Pancreas (tissue), 10 donors: ENCODE data around the gene TMEM144. TPM values are rescaled to one million over a fixed set of nuclear protein-coding genes. Genes with fewer than 3 reads are reported as not detected.
"Not testable (repeated sequence)": the region's sequence is repeated elsewhere in the genome, so short reads cannot be mapped to it uniquely, and the experiment has no call there.

Experiments
- ATAC-seq, 4 donors: fragments of 200-7000 bp; cut with Tn5 transposase; one replicate each; pipeline versions ENCODE4 v1.8.0 to v1.9.1; 2020; ENCODE audit warnings: mild to moderate bottlenecking in 4 of 4, moderate library complexity in 4 of 4
- DNase-seq, 6 donors: peaks; one replicate each; pipeline ENCODE4 v3.0.0-alpha.2; 2020
- FAIRE-seq: peaks from 2 replicates; lab custom pipeline; 2012; peaks lifted over from hg19 to GRCh38; lab: Jason Lieb, UNC
- H3K27ac ChIP-seq, 4 donors: fragments of 200-600 bp; sonication (generic); 1 replicate in 3 of 4; 2 replicates in 1 of 4; pipeline versions ENCODE4 v1.5.0 to v1.8.0; 2020
- H3K27me3 ChIP-seq, 4 donors: fragments of 200-600 bp; one replicate each; pipeline ENCODE4 v1.8.0; 2021
- H3K36me3 ChIP-seq, 3 donors: fragments of 200-600 bp; sonication (generic) in 1 of 3; one replicate each; pipeline versions ENCODE4 v1.5.0 to v1.8.0; 2020 to 2021
- H3K4me1 ChIP-seq, 3 donors: fragments of 200-600 bp; one replicate each; pipeline ENCODE4 v1.8.0; 2021
- H3K4me3 ChIP-seq, 4 donors: fragments of 200-600 bp; sonication (generic) in 2 of 4; one replicate each; pipeline versions ENCODE4 v1.5.0 to v1.8.0; 2020 to 2021
- H3K9me3 ChIP-seq, 4 donors: fragments of 200-600 bp; one replicate each; pipeline ENCODE4 v1.8.0; 2021
- CTCF ChIP-seq, 4 donors: fragments of 200-600 bp; sonication (generic) in 3 of 4; IDR thresholded peaks; one replicate each; pipeline versions ENCODE4 v1.5.0 to v1.8.0; 2021; ENCODE audit warnings: antibody characterized with exemption in 4 of 4
- WGBS, 2 donors: extraction: QIAGEN DNeasy Blood & Tissue Kit; methylation state at CpG; one replicate each; pipeline ENCODE4 v1.1.7; 2013; 5-methylcytosine and 5-hydroxymethylcytosine counted together
- intact Hi-C, 3 donors: fragments of 100-400 bp; cut with DNase I; formaldehyde crosslinking; loops; one replicate each; pipeline versions ENCODE4 v1.11.1 to v1.14.2; 2022
- polyA plus RNA-seq, 2 donors: library from polyadenylated mRNA; stranded (reverse); fragments of 200-250 nt; gene quantifications; one replicate each; pipeline ENCODE4 v1.2.3, GENCODE V29; 2013
- total RNA-seq, 6 donors: library from RNA; stranded (reverse); fragmentation: NEBNext Ultra II Directional in 4 of 6; extraction: Animal tissue kit (Norgen Biotek cat#: 25700) in 4 of 6; gene quantifications; one replicate each; pipeline versions ENCODE4 v1.2.1 to v1.2.4, GENCODE V29; 2021 to 2023
- donor health status: healthy with polysubstance abuse.
- donor health status: DM: no; HTN: no; CAD: no; lungs with moderate emphysema.
- donor health status: DM: no; HTN: no; CAD: no.
- donor health status: control.
- donor health status: control.
- donor health status: Bipolar disorder and iron deficiency.
- donor health status: DM: yes; HTN: yes; CAD: no.
- donor health status: DM: no; HTN: no; CAD: no.
- donor health status: DM: no; HTN: no; CAD: no.
- donor health status: DM: yes; HTN: yes; CAD: no.

The TMEM144 gene
- total and polyA plus RNA-seq, 8 donors = 2.4 to 10.1 (median 7.2) TPM

GRCh38 chr4:158213466-158213865 is 3.2 kb downstream of the TMEM144 start:
- WGBS, 2 donors = 93 to 98% methylated on average over 2 of the region's 2 CpGs

GRCh38 chr4:158214856-158215255 is 4.6 kb downstream of the TMEM144 start:
- 96 to 98% methylated on average over 1 of the region's 1 CpG for WGBS, 2 donors
- FAIRE-seq = no peak
- intact Hi-C loops = no loop called here

More at GRCh38 chr4:158213466-158213865, 3.2 kb downstream of the TMEM144 start:
- DNase-seq = no peak
- ATAC-seq = no peak
- no peaks in the 10 kb centered on the region for H3K9me3 ChIP-seq
- H3K36me3 ChIP-seq = no peaks in the 10 kb centered on the region
- H3K27ac ChIP-seq = no peak overlapping the region
- H3K4me3 ChIP-seq = no peak overlapping the region
- intact Hi-C loops = no loop called here
- no peaks in the 10 kb centered on the region for H3K27me3 ChIP-seq
- no peak for TF ChIP-seq CTCF (IDR thresholded peaks at IDR 0.05)
- H3K4me1 ChIP-seq = peaks cover 0 to 10% (median 8%) of the 10 kb centered on the region in 3 donors
- no peak for FAIRE-seq

DNA sequence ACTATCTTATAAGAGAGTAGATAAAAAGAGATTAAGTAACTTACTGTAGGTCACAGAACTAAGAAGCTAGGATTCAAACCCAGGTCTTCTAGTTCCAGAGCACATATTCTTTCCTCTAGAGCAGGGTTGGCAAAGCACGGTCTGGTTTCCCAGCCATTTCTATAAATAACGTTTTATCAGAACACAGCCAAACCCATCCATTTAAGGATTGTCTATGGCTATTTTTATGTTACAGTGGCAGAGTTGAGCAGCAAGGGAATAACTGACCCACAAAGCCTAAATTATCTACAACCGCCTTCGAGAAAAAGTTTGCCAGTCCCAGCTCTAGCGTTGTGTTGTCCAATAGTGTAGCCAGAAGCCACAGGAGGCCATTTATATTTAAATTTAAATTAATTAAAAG is 7.5 kb downstream of the TMEM144 start:
- no peaks in the 10 kb centered on the region for H3K4me1 ChIP-seq

More at GRCh38 chr4:158214856-158215255, 4.6 kb downstream of the TMEM144 start:
- H3K4me3 ChIP-seq = no peak overlapping the region
- ATAC-seq = no peak
- H3K36me3 ChIP-seq = no peaks in the 10 kb centered on the region
- no peaks in the 10 kb centered on the region for H3K27me3 ChIP-seq
- no peak overlapping the region for H3K27ac ChIP-seq
- H3K4me1 ChIP-seq = peaks cover 0 to 10% (median 8%) of the 10 kb centered on the region in 3 donors
- H3K9me3 ChIP-seq = no peaks in the 10 kb centered on the region
- no peak for TF ChIP-seq CTCF (IDR thresholded peaks at IDR 0.05)
- no peak for DNase-seq

GRCh38 chr4:158219623-158220022 is 9.3 kb downstream of the TMEM144 start:
- Histone ChIP-seq H3K9me3 (no peaks in the 10 kb centered on the region), H3K4me1 (no peaks in the 10 kb centered on the region), H3K36me3 (peaks cover 0 to 5% (median 0%) of the 10 kb centered on the region in 3 donors), H3K27ac (no peak overlapping the region), H3K4me3 (no peak overlapping the region), H3K27me3 (no peaks in the 10 kb centered on the region)
- intact Hi-C loops = no loop called here
- FAIRE-seq (no peak), DNase-seq (no peak), ATAC-seq (no peak)
- WGBS, 2 donors = 88 to 92% methylated on average over 1 of the region's 1 CpG
- no peak for TF ChIP-seq CTCF (IDR thresholded peaks at IDR 0.05)

More for the DNA sequence above, 7.5 kb downstream of the TMEM144 start:
- H3K9me3 ChIP-seq = no peaks in the 10 kb centered on the region
- 88 to 89% methylated on average over 5 of the region's 5 CpGs for WGBS, 2 donors
- intact Hi-C loops = no loop called here
- no peak overlapping the region for H3K27ac ChIP-seq
- no peak overlapping the region for H3K4me3 ChIP-seq
- TF ChIP-seq CTCF (IDR thresholded peaks at IDR 0.05) = no peak
- DNase-seq (no peak), ATAC-seq (no peak), FAIRE-seq (no peak)
- no peaks in the 10 kb centered on the region for H3K27me3 ChIP-seq
- peaks cover 0 to 5% (median 0%) of the 10 kb centered on the region in 3 donors for H3K36me3 ChIP-seq

DNA sequence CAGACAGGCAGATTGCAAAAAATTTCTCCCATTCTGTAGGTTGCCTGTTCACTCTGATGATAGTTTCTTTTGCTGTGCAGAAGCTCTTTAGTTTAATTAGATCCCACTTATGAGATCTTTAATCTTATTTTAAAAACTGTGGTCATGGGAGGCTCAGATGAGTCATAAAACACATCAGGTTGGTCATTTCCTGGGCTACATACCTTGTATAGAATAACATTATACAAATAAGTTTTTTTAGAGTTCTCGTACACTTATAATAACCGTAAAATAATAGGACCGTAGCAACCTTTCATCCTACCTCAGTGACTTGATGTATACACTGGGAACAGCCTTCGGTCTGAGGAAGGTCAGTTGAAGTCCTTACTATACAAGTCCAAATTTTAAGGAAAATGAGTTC is 14.0 kb downstream of the TMEM144 start:
- intact Hi-C loops, ATAC-seq, H3K27ac ChIP-seq, H3K27me3 ChIP-seq, DNase-seq, H3K9me3 ChIP-seq, H3K4me3 ChIP-seq, H3K4me1 ChIP-seq, FAIRE-seq, H3K36me3 ChIP-seq: not testable (repeated sequence)
- 98 to 99% methylated on average over 4 of the region's 4 CpGs for WGBS, 2 donors

DNA sequence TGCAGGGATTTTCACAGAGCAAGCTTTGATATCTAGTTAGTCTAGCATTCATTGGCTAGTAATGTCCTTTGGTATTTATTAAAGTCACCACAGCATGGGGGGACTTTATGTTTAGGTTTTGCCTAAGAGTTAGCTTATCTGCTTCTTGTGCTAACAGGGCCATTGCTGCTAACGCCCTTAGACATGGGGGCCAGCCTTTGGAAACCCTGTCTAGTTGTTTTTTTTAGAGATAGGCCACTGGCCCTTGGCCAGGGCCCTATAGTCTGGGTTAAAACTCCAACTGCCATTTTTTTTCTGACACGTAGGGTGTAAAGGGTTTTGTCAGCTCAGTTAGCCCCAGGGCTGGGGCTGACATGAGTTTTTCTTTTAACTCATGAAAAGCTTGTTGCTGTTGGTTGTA is 14.7 kb downstream of the TMEM144 start:
- intact Hi-C loops, ATAC-seq, DNase-seq, H3K4me1 ChIP-seq, FAIRE-seq, H3K4me3 ChIP-seq, H3K9me3 ChIP-seq, H3K27me3 ChIP-seq, H3K27ac ChIP-seq, H3K36me3 ChIP-seq: not testable (repeated sequence)
- 59 to 62% methylated on average over 2 of the region's 2 CpGs for WGBS, 2 donors

GRCh38 chr4:158227880-158228279 is 17.6 kb downstream of the TMEM144 start:
- H3K27ac ChIP-seq, ATAC-seq, H3K9me3 ChIP-seq, DNase-seq, H3K4me3 ChIP-seq, H3K4me1 ChIP-seq, intact Hi-C loops, FAIRE-seq, H3K27me3 ChIP-seq, H3K36me3 ChIP-seq: not testable (repeated sequence)
- WGBS, 2 donors = 93 to 95% methylated on average over 5 of the region's 5 CpGs

GRCh38 chr4:158228399-158228798 is 18.1 kb downstream of the TMEM144 start:
- WGBS, 2 donors = 95 to 97% methylated on average over 17 of the region's 17 CpGs
- H3K4me3 ChIP-seq, H3K36me3 ChIP-seq, DNase-seq, ATAC-seq, H3K9me3 ChIP-seq, H3K27me3 ChIP-seq, H3K27ac ChIP-seq, intact Hi-C loops, H3K4me1 ChIP-seq, FAIRE-seq: not testable (repeated sequence)
